ENCODE data around the gene GOLIM4.

The GOLIM4 gene

DNA sequence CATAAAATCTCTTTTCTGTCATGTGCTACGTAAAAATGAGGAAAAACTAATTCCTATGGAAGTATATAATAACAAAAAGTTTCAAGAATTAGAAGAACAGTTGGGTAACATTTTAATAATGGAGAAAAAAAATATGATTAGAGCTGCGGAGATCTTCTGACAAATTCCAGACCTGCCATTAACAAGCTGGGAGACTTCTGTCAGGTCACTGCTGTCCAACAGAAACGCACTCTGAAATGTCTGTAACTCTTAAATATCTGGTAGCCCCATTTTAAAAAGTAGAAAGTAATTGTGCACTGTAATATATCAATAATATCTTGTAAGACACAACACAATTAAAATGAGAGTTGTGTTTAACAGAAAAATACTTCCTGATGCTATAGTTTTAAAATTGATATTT, 15.7 kb downstream of the GOLIM4 start:
- TF ChIP-seq POLR2A (IDR thresholded peaks at IDR 0.05; ENCODE audit: low read length), result no peak
- no peak for TF ChIP-seq GATA1 (IDR thresholded peaks at IDR 0.05; ENCODE audit: low read depth, low read length)
- no peak for DNase-seq

DNA sequence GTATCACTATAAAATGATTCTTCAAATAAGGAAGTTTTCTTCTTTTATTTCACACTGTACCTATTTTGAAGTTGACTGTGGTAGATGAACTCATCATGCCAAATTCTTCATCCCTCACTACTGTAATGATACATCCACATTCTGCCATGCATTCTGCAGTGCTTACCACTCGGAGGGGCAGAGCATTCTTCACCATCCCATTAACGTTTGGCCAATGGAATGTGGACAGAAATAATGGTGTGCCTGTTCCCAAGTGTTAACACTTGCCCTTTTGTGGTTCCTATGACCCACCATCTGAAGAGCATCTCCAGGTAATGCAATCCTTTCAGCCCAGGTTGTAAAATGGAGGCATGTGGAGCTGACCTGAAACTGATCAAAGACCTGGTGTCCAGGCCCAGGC, 18.6 kb downstream of the GOLIM4 start:
- TF ChIP-seq GATA1 (IDR thresholded peaks at IDR 0.05; ENCODE audit: low read depth, low read length) (no peak), POLR2A (IDR thresholded peaks at IDR 0.05; ENCODE audit: low read length) (no peak)

DNA sequence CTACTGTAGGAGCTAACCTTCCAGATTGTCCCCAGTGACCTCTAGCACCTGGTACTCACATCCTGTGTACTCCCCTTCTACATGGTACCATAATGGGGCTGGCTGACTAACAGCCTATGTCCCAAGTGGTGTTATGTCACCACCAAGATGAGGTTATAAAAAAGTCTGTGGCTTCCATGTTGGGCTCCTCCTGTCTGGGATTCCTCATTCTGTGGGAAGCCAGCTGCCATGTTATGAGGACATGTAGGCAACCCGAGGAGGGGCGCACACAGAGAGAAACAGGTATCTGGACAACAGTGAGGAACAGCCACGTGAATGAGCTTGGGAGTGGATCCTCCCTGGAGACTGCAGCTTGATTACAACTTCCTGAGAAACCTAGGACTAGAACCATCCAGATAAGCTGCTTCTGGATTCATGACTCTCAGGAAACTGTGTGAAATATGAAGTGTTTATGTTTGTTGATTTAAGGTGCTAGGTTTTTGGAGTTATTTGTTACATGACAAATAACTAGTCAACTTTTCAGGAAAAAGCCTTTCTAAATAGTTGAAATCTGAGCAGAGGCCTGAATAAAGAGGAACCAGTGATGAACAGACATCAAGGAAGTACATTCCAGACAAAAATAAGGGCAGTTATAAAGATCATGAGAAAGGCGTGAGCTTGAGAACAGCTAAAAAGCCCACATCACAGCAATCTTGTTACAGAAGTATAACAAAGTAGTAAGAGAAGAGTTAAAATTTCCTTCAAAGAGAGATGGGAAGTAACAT, 21.7 kb downstream of the GOLIM4 start:
- TF ChIP-seq GATA1 (IDR thresholded peaks at IDR 0.05; ENCODE audit: low read depth, low read length), result no peak
- no peak for TF ChIP-seq POLR2A (IDR thresholded peaks at IDR 0.05; ENCODE audit: low read length)
- no peak for DNase-seq

More for the DNA sequence above, 18.6 kb downstream of the GOLIM4 start:
- DNase-seq, result no peak

DNA sequence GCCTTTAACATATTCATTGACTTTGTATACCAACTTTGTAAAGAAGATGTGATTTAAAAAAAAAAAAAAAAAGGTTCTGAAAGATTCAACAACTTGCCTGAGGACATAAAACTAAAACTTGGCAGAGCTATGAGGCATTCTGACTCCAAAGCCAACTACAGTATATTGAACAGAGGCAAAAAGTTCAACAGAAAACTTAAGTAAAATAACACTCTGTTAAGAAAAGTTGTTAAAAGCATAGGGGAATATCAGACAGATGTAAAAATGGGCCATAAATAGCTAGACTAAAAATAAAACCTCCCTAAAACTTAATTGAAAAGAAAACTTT, 23.4 kb downstream of the GOLIM4 start:
- TF ChIP-seq GATA1 (IDR thresholded peaks at IDR 0.05; ENCODE audit: low read depth, low read length) (no peak), POLR2A (IDR thresholded peaks at IDR 0.05; ENCODE audit: low read length) (no peak)
- no peak for DNase-seq

DNA sequence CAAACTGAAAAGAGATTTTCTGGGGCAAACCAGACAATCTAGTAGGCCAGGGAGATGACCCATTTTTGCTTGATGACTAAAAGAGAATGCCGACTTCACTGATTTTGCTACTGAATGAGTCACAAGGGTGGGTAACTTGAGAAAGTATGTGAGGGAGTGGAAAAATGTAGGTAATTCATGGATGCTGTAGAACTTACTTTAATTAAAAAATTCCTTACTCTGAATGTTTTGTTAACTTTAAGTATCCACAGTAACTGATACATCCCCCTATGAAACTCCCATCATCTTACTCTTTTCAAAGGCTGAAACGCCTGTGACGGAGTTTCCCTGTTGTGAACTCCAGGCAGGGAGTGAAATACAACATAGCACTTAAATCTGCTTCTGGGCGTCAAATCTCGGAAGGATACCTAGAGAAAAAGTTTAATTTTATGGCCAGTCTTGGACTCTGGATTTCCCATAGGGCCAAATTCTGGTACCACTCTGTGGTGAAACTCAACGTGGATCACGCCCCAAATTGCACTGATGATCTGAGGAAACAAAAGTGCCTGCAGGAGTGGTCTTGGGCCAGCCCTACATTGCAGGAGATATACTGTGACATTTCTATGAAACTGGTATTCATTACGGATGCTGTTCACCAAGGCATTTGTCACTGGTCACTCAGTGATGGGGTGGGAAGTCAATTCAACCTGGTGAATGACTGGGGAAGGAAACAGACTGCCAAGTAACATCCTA, 24.0 kb downstream of the GOLIM4 start:
- no peak for TF ChIP-seq POLR2A (IDR thresholded peaks at IDR 0.05; ENCODE audit: low read length)
- no peak for TF ChIP-seq GATA1 (IDR thresholded peaks at IDR 0.05; ENCODE audit: low read depth, low read length)
- DNase-seq, result peak in 1 of 2 experiments; percentile 13

DNA sequence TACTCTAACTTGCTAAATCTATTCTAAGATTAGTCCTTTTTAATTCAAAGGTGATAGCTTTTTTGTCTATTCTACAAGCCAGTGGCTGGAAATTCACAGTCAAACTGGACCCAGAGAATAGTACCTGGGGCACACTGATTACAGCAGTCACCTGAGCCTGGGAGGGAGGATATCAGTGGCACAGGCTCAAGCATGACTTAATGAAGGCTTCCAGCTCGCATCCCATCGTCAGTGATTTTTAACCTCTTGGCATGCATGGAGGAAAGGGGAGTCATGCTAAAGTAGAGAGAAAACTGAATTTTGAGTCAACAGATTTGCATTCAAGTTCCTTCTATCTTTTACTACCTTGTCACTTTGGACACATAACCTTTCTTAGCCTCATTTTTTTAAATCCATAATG, 24.8 kb downstream of the GOLIM4 start:
- TF ChIP-seq POLR2A (IDR thresholded peaks at IDR 0.05; ENCODE audit: low read length) (no peak), GATA1 (IDR thresholded peaks at IDR 0.05; ENCODE audit: low read depth, low read length) (no peak)
- no peak for DNase-seq

DNA sequence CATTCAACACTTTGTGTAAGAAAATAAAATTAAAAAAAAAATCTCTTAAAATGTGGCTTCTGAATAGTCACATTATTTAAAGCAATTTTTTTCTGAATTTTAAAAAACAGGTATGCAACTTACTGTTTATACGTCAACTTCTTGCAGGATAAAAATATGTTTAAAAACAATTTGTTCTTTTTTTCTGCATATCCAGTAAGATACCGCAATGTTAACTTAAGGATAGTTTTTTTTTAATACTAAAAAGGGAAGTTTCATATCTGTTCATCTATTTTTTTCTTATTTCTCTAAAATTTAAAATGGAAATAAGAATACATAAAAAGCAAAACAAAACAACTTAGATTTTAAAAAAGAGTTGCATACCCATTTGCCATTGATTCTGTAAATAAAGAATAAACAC, 27.4 kb downstream of the GOLIM4 start:
- no peak for DNase-seq
- no peak for TF ChIP-seq POLR2A (IDR thresholded peaks at IDR 0.05; ENCODE audit: low read length)
- TF ChIP-seq GATA1 (IDR thresholded peaks at IDR 0.05; ENCODE audit: low read depth, low read length), result no peak

DNA sequence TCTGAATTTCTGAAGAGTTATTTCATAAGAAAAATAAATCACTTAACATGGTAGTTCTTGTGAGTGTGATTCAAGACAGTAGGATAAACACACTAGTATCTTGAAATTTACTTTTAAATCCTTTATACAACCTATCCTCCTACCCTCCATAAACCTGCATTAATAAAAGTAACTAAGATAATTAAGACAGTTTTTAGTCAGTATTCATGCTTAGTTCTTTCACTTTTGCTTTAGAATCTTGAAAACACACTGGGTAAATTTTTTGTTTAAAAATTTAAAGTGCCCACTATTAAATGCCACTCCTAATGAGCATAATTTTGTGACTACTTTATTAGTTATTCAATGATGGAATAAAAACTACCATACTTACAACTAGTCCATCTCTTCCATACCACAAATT, 28.8 kb downstream of the GOLIM4 start:
- no peak for DNase-seq
- TF ChIP-seq POLR2A (IDR thresholded peaks at IDR 0.05; ENCODE audit: low read length), result no peak
- TF ChIP-seq GATA1 (IDR thresholded peaks at IDR 0.05; ENCODE audit: low read depth, low read length), result no peak

DNA sequence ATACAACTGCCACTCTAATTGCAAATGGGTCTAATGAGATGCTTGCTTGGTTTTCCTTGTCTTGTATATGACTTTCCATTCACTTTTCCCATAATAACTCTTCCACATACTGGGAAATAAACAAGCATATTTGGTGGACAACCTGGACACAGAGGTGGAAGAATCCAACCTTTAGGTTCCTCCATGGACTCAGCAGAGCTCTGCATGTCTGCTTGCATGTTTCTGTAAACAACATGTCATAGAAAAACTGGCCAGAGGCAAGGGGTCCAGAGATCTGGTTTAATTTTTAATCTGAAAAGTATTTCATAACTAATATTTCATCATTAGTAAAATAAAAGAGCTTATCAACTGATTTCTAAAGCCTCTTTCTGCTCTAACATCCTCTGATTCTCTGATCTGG, 30.2 kb downstream of the GOLIM4 start:
- no peak for TF ChIP-seq POLR2A (IDR thresholded peaks at IDR 0.05; ENCODE audit: low read length)
- no peak for TF ChIP-seq GATA1 (IDR thresholded peaks at IDR 0.05; ENCODE audit: low read depth, low read length)
- no peak for DNase-seq

DNA sequence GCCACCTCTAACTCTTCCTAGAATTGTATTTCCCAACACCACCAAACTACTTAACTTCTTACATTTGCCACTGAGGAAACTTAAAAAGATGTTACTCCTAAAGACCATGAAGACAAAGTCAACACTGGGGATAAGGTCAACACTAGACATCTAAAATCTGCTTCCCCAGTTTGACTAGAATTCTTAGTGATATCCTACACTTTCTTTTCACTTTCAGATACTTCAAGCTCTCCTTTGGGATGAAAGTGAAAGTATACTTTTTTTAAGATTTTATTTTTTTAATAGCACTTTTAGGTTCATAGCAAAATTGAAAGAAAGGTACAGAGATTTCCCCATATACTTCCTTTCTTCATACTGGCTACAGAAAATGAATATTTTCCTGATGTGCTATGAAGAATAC, 32.6 kb downstream of the GOLIM4 start:
- no peak for DNase-seq
- TF ChIP-seq POLR2A (IDR thresholded peaks at IDR 0.05; ENCODE audit: low read length) (no peak), GATA1 (IDR thresholded peaks at IDR 0.05; ENCODE audit: low read depth, low read length) (no peak)

DNA sequence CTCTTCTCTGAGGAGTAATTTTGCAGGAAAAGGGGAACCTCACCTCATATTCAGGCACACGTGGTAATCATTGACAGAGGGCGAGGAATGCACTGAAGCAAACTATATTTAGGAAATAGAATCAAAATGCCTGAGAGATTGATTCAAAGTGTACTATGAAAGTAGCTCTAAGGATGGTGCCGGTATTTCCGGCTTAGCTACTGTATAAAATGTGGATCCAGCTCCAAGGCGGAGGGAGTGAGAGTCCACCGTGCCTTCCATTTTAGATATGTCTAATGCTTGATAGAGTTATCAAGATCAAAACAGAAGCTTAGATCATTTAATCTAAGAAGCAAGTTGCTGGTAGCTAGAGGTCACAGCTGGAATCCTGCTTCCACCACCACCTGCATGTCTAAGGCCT, 33.0 kb downstream of the GOLIM4 start:
- no peak for TF ChIP-seq GATA1 (IDR thresholded peaks at IDR 0.05; ENCODE audit: low read depth, low read length)
- TF ChIP-seq POLR2A (IDR thresholded peaks at IDR 0.05; ENCODE audit: low read length), result no peak

DNA sequence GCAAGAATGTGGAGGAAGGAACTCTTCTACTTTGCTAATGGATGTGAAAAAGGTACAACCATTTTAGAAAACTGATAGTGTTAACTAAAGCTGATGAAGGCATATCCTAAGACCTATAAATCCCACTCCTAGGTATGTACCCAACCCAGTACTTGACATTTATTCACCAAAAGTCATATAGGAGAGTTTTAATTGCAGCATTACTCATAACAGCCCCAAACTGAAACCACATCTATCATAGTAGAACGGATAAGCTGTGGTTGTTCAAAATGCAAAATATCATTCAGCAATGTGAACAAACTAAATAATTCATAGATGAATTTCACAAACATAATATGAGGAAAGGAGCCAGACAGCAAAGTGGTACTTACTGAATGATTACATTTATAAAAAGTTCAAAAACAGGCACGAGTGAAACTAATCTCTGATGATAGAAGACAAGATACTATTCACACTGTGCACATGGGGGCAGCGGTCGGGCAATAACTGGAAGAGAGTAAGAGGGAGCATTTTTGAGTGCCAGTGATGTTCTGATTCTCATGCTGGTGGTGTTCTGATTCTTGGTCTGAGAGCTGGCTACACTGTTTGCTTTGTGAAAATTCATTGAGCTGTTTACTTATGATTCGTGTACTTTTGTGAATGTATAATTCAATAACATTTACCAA, 34.3 kb downstream of the GOLIM4 start:
- DNase-seq, result peak in 1 of 2 experiments; percentile 17
- no peak for TF ChIP-seq GATA1 (IDR thresholded peaks at IDR 0.05; ENCODE audit: low read depth, low read length)
- no peak for TF ChIP-seq POLR2A (IDR thresholded peaks at IDR 0.05; ENCODE audit: low read length)

More for the DNA sequence above, 33.0 kb downstream of the GOLIM4 start:
- DNase-seq, result no peak

DNA sequence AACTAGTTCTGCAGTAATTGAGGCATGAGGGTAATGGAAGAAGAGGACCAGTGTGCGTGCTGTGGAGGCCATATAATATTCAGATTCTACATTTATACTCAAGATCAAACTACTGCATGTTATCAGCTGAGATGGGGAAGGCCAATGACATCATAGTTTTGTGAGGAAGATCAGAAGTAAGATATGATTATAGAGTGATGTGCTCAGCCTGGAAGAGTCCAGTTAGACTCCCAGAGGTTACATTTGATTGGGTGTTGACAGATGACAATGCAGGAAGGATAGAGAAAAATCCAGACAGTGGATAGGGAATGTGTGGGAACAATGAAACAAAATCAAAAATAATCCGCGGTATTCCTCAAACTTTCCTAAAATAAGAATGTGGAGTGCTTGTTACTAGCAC, 35.4 kb downstream of the GOLIM4 start:
- no peak for DNase-seq
- TF ChIP-seq POLR2A (IDR thresholded peaks at IDR 0.05; ENCODE audit: low read length), result no peak
- no peak for TF ChIP-seq GATA1 (IDR thresholded peaks at IDR 0.05; ENCODE audit: low read depth, low read length)

DNA sequence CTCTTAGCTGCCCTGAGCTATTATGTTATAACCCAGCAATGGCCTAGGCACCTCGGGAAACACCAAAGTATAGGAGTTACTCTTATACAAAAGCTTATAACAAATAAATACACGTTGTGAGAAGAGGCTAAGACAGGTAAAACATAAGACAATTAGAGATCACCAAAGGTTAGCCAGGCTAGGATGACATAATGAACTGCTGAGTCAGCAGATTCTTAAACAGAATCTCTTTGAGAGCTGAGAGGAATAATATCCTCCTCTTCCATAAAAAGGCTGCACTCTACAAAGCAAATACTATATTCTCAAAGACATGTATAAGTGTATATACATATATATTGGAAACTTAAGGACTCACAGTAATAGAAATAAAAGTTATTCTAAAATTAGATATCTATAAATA, 37.2 kb downstream of the GOLIM4 start:
- TF ChIP-seq POLR2A (IDR thresholded peaks at IDR 0.05; ENCODE audit: low read length), result no peak
- no peak for TF ChIP-seq GATA1 (IDR thresholded peaks at IDR 0.05; ENCODE audit: low read depth, low read length)
- DNase-seq, result no peak

DNA sequence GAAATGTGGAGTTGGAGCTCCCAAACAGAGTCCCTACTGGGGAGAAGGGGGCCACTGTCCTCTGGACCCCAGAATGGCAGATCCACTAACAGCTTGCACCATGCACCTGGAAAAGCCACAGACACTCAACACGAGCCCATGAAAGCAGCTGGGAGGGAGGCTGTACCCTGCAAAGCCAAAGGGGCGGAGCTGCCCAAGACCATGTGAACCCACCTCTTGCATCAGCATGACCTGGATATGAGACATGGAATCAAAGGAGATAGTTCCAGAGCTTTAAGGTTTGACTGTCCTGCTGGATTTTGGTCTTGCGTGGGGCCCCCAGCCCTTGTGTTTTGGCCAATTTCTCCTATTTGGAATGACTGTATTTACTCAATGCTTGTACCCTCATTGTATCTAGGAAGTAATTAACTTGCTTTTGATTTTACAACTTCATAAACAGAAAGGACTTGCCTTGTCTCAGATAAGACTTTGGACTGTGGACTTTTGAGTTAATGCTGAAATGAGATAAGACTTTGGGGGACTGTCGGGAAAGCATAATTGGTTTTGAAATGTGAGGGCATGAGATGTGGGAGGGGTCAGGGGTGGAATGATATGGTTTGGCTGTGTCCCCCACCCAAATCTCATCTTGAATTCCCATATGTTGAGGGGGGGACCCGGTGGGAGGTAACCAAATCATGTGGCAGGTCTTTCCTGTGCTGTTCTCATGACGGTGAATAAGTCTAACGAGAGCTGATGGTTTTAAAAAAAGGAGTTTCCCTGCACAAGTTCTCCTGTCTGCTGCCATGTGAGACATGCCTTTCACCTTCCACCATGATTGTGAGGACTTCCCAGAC, 39.1 kb downstream of the GOLIM4 start:
- peak in 1 of 2 experiments; percentile 6 for DNase-seq

Data from erythroblast (primary cell).